K562 (cell line): ENCODE measurements around the gene KCNAB2. TPM values are rescaled to one million over a fixed set of nuclear protein-coding genes. Genes with fewer than 3 reads are reported as not detected.

ENCODE experiments used
- ATAC-seq: fragments of 200-7000 bp; cut with Tn5 transposase; 3 replicates; pipeline ENCODE4 v1.9.1; 2020; ENCODE audit warnings: moderate library complexity
- BruUV-seq: library from RNA; stranded (reverse); fragments of 400-500 nt; replicated peaks from 2 replicates; lab custom pipeline; 2021; lab: Mats Ljungman, UMichigan
- CTCF ChIA-PET: fragments of 300-600 bp; formaldehyde crosslinking; extraction: SDS; loops from one replicate; lab custom pipeline; 2021; ENCODE audit warnings: low intra/inter-chr PET ratio; lab: Yijun Ruan, JAX
- POLR2A ChIA-PET: fragments of 300-600, 350-650 bp; sonication (Branson Sonifier 250); formaldehyde crosslinking; extraction: SDS; loops from one replicate; lab custom pipeline; 2021; ENCODE audit warnings: antibody characterized with exemption, inconsistent platforms; lab: Yijun Ruan, JAX
- DNase-seq, 4 experiments: peaks; one replicate each; pipeline versions ENCODE4 v3.0.0 to v3.0.0-alpha.2; 2011 to 2018; ENCODE audit warnings: low spot score in 3 of 4, mixed read lengths in 3 of 4; ENCODE audit errors: extremely low read depth in 1 of 4
- FAIRE-seq: peaks from 2 replicates; lab custom pipeline; 2011; peaks lifted over from hg19 to GRCh38; lab: Jason Lieb, UNC
- H2AFZ ChIP-seq: 2 replicates; pipeline ENCODE4 v1.6.0; 2011; ENCODE audit warnings: low read depth, low read length, control low read depth, inconsistent platforms
- H3K27ac ChIP-seq: fragments of 200-600 bp; 3 replicates; pipeline ENCODE4 v1.8.0; 2011; ENCODE audit warnings: low read depth, mild to moderate bottlenecking, control low read depth, inconsistent platforms, low read length, moderate library complexity, mixed read lengths; ENCODE audit errors: extremely low read depth
- H3K27me3 ChIP-seq, 2 experiments: fragments of 300-600 bp in 1 of 2; 2 replicates in 1 of 2; 3 replicates in 1 of 2; pipeline versions ENCODE4 v1.6.0 to v1.8.0; 2011; ENCODE audit warnings: inconsistent platforms in 2 of 2, low read length in 2 of 2, mild to moderate bottlenecking in 1 of 2, mixed read lengths in 1 of 2, moderate library complexity in 1 of 2; ENCODE audit not compliant: control insufficient read depth in 2 of 2, insufficient read depth in 2 of 2
- H3K36me3 ChIP-seq: fragments of 300-600 bp; 3 replicates; pipeline ENCODE4 v1.8.0; 2011; ENCODE audit warnings: mild to moderate bottlenecking, low read length, inconsistent platforms; ENCODE audit not compliant: control insufficient read depth, insufficient read depth
- H3K4me1 ChIP-seq, 2 experiments: fragments of 200-600 bp in 1 of 2; replicated peaks in 1 of 2; 2 replicates in 1 of 2; 3 replicates in 1 of 2; pipeline versions ENCODE4 v1.5.1 to v1.8.0; 2011; ENCODE audit warnings: inconsistent platforms in 2 of 2, low read length in 2 of 2, mild to moderate bottlenecking in 1 of 2, mixed read lengths in 1 of 2, moderate library complexity in 1 of 2; ENCODE audit not compliant: control insufficient read depth in 2 of 2, insufficient read depth in 2 of 2
- H3K4me2 ChIP-seq: 2 replicates; pipeline ENCODE4 v1.6.1; 2011; ENCODE audit warnings: low read length, control low read depth, inconsistent platforms, mixed read lengths; ENCODE audit not compliant: insufficient read depth
- H3K4me3 ChIP-seq: fragments of 200-600 bp; sonication (generic), shearing (Covaris generic); 2 replicates; pipeline ENCODE4 v1.5.1; 2016; ENCODE audit warnings: control low read depth, inconsistent platforms
- H3K79me2 ChIP-seq: fragments of 200-600 bp; 3 replicates; pipeline ENCODE4 v1.8.0; 2011; ENCODE audit warnings: low read length, inconsistent platforms; ENCODE audit not compliant: control insufficient read depth, insufficient read depth
- H3K9ac ChIP-seq, 2 experiments: 2 replicates each; pipeline versions ENCODE4 v1.6.0 to v1.6.1; 2011; ENCODE audit warnings: low read depth in 2 of 2, low read length in 2 of 2, control low read depth in 1 of 2, inconsistent platforms in 1 of 2, mild to moderate bottlenecking in 1 of 2, mixed read lengths in 1 of 2; ENCODE audit not compliant: insufficient read depth in 1 of 2
- H3K9me1 ChIP-seq: one replicate; pipeline ENCODE4 v1.6.0; 2011; ENCODE audit warnings: inconsistent platforms, mild to moderate bottlenecking, low read length, moderate library complexity; ENCODE audit not compliant: control insufficient read depth, insufficient read depth
- H3K9me3 ChIP-seq: replicated peaks from 2 replicates; pipeline ENCODE4 v1.5.1; 2011; ENCODE audit warnings: low read depth, low read length, inconsistent platforms; ENCODE audit not compliant: control insufficient read depth, insufficient read depth
- H4K20me1 ChIP-seq: replicated peaks from 2 replicates; pipeline ENCODE4 v1.6.1; 2011; ENCODE audit warnings: low read length, inconsistent platforms, mixed read lengths; ENCODE audit not compliant: control insufficient read depth, insufficient read depth
- CEBPG ChIP-seq, 3 experiments: fragments of 200-800 bp in 1 of 3; sonication (Bioruptor generic) in 1 of 3; sonication (generic) in 1 of 3; formaldehyde crosslinking in 1 of 3; IDR thresholded peaks in 2 of 3; conservative IDR thresholded peaks in 1 of 3; 2 replicates each; pipeline versions ENCODE4 v1.6.1 to v1.8.0; 2016 to 2022; ENCODE audit warnings: missing compliant biosample characterization in 2 of 3, missing genetic modification characterization in 2 of 3, mild to moderate bottlenecking in 1 of 3, missing genetic modification reagents in 1 of 3
- DEAF1 ChIP-seq: fragments of 450-650 bp; formaldehyde crosslinking; IDR thresholded peaks from 2 replicates; pipeline ENCODE4 v1.4.0; 2020; ENCODE audit warnings: mild to moderate bottlenecking, moderate library complexity
- EWSR1 ChIP-seq: fragments of 450-650 bp; IDR thresholded peaks from 2 replicates; pipeline ENCODE4 v1.6.1; 2018; ENCODE audit warnings: borderline replicate concordance, mild to moderate bottlenecking, low read depth, moderate library complexity; ENCODE audit not compliant: partially characterized antibody
- EZH2 ChIP-seq: IDR thresholded peaks from 2 replicates; pipeline ENCODE4 v1.6.1; 2012; ENCODE audit warnings: low read depth, mild to moderate bottlenecking, inconsistent platforms, low read length, borderline replicate concordance
- KLF13 ChIP-seq: fragments of 450-650 bp; IDR thresholded peaks from 2 replicates; pipeline ENCODE4 v1.6.1; 2016; ENCODE audit warnings: missing genetic modification characterization, low read depth, mild to moderate bottlenecking, missing compliant biosample characterization, moderate library complexity, borderline replicate concordance
- PML ChIP-seq: IDR thresholded peaks from 2 replicates; pipeline ENCODE4 v1.6.1; 2012; ENCODE audit warnings: low read length, inconsistent platforms
- POLR2AphosphoS5 ChIP-seq: IDR thresholded peaks from 2 replicates; pipeline ENCODE4 v1.6.1; 2011; ENCODE audit warnings: mild to moderate bottlenecking, low read depth, low read length, moderate library complexity; ENCODE audit not compliant: control insufficient read depth, insufficient read depth
- RREB1 ChIP-seq: fragments of 250-450 bp; sonication (Bioruptor Pico); IDR thresholded peaks from 2 replicates; pipeline ENCODE4 v1.4.0; 2020
- SIN3B ChIP-seq: fragments of 450-650 bp; IDR thresholded peaks from 2 replicates; pipeline ENCODE4 v1.6.1; 2017; ENCODE audit warnings: low read depth, mild to moderate bottlenecking, moderate library complexity
- ZBTB43 ChIP-seq: sonication (generic); formaldehyde crosslinking; IDR thresholded peaks from 2 replicates; pipeline ENCODE4 v1.8.0; 2023; ENCODE audit warnings: mild to moderate bottlenecking, missing genetic modification reagents
- ZKSCAN3 ChIP-seq: fragments of 250-450 bp; sonication (Bioruptor Pico); IDR thresholded peaks from 2 replicates; pipeline ENCODE4 v1.4.0; 2020
- ZNF140 ChIP-seq: fragments of 250-450 bp; sonication (Bioruptor Pico); IDR thresholded peaks from 2 replicates; pipeline ENCODE4 v1.8.0; 2021; ENCODE audit warnings: moderate library complexity, mild to moderate bottlenecking, inconsistent platforms
- ZNF146 ChIP-seq: IDR thresholded peaks from one replicate; pipeline ENCODE4 v1.6.1; 2018; ENCODE audit warnings: missing compliant biosample characterization; ENCODE audit not compliant: unreplicated experiment
- WGBS: fragments of 100-300 bp; shearing (Covaris generic); methylation state at CpG from one replicate; pipeline ENCODE4 v1.1.6; 2016; ENCODE audit warnings: low coverage, mixed read lengths; ENCODE audit not compliant: insufficient coverage; ENCODE audit errors: missing lambda C conversion rate; 5-methylcytosine and 5-hydroxymethylcytosine counted together
- in situ Hi-C: fragments of 300-500 bp; cut with MboI; formaldehyde crosslinking; loops from 4 replicates; pipeline ENCODE4 v1.15.0; 2018; ENCODE audit warnings: inconsistent platforms, mixed read lengths
- intact Hi-C: fragments of 100-400 bp; cut with micrococcal nuclease; formaldehyde crosslinking; loops from 2 replicates; pipeline ENCODE4 v1.14.2; 2022
- polyA plus RNA-seq, 8 experiments: library from polyadenylated mRNA; depleted of rRNA in 4 of 8; stranded (reverse) in 5 of 8; unstranded in 3 of 8; fragments of >200 nt; fragmentation: Nextera tagmentation in 2 of 8; fragmentation: Illumina TruSeq in 1 of 8; extraction: Ambion mirVana in 2 of 8; extraction: Trizol in 1 of 8; gene quantifications; 2 replicates each; pipeline versions ENCODE4 v1.2.1 to v1.2.3, GENCODE V29; 2011 to 2014; ENCODE audit warnings: inconsistent platforms in 1 of 8, missing spikeins in 1 of 8
- total RNA-seq, 7 experiments: library from RNA; depleted of rRNA in 6 of 7; stranded (reverse); fragments of >200 nt in 6 of 7; fragmentation: Illumina TruSeq in 2 of 7; extraction: Trizol in 2 of 7; gene quantifications; 2 replicates each; pipeline versions ENCODE4 v1.2.1 to v1.2.3, GENCODE V29; 2011 to 2021; ENCODE audit warnings: low replicate concordance in 1 of 7

Gene KCNAB2
- total and polyA plus RNA-seq, 9 of the 15 experiments (the other 6 are each of a cell fraction or from before 2014, with no cell fraction given), result 1.8 to 15.8 (median 7.1) TPM

- no peak overlapping the region for H3K4me3 ChIP-seq
- no peak overlapping the region for H3K9ac ChIP-seq
- peaks cover 2 to 21% of the 10 kb centered on the region in 2 experiments; a peak in 4 of 5 replicates for H3K4me1 ChIP-seq
- no peaks in the 10 kb centered on the region for H3K79me2 ChIP-seq
- in situ Hi-C loops, result no loop called here
- peaks cover 56 to 69% of the 10 kb centered on the region in 2 experiments for H3K27me3 ChIP-seq
- no peaks in the 10 kb centered on the region for H3K9me3 ChIP-seq
- H2AFZ ChIP-seq, result no peak overlapping the region
- no peak for FAIRE-seq
- no TSS peak for BruUV-seq
- no peak overlapping the region for H3K27ac ChIP-seq
- H4K20me1 ChIP-seq, result peaks cover 30% of the 10 kb centered on the region
- POLR2A ChIA-PET, result interaction anchor here (0.7 kb wide), 1 partner anchor 75 kb away, joined by 4 read pairs; no protein-coding TSS in a partner anchor
- CTCF ChIA-PET, result no interaction called here
- intact Hi-C loops, result no loop called here
- no peak overlapping the region for H3K4me2 ChIP-seq
- WGBS, result 16% methylated on average over 16 of the region's 16 CpGs
- no peak for DNase-seq
- no peak for ATAC-seq
- peaks cover 2% of the 10 kb centered on the region for H3K9me1 ChIP-seq
- H3K36me3 ChIP-seq, result no peaks in the 10 kb centered on the region
- TF ChIP-seq ZBTB43 (CRISPR knock-in tag) (no peak), ZKSCAN3 (CRISPR knock-in tag) (no peak), PML (no peak), RREB1 (CRISPR knock-in tag) (no peak), ZNF140 (CRISPR knock-in tag) (no peak), KLF13 (tag) (no peak), POLR2AphosphoS5 (no peak), DEAF1 (CRISPR knock-in tag) (no peak), EZH2 (no peak), CEBPG (CRISPR knock-in tag; IDR thresholded peaks at IDR 0.05) (no peak), CEBPG (tag; conservative IDR thresholded peaks at IDR 0.05 in 1 of 2, IDR thresholded peaks at IDR 0.05 in 1 of 2) (no peak), EWSR1 (no peak), ZNF146 (CRISPR knock-in tag) (no peak), SIN3B (no peak)
Measured at GRCh38 chr1:6077919-6078318, 32.2 kb downstream of the KCNAB2 start.
